Esophagus squamous epithelium (tissue), 5 donors: ENCODE results near the gene USH1G. TPM values are rescaled to one million over a fixed set of nuclear protein-coding genes. Genes with fewer than 3 reads are reported as not detected.

Source experiments
- DNase-seq: peaks from one replicate; lab custom pipeline; 2025; lab: John Stamatoyannopoulos, UW
- H3K27ac ChIP-seq, 4 donors: fragments of 200-600 bp; sonication (generic); one replicate each; pipeline ENCODE4 v1.5.1; 2016 to 2019; ENCODE audit warnings: mild to moderate bottlenecking in 1 of 4
- H3K27me3 ChIP-seq, 4 donors: fragments of 200-600 bp; sonication (generic); 1 replicate in 3 of 4; 2 replicates in 1 of 4; pipeline versions ENCODE4 v1.5.1 to v1.6.0; 2017 to 2021; ENCODE audit warnings: antibody characterized with exemption in 1 of 4
- H3K36me3 ChIP-seq, 3 donors: fragments of 200-600 bp; sonication (generic); one replicate each; pipeline ENCODE4 v1.5.1; 2016 to 2019
- H3K4me1 ChIP-seq, 3 donors: fragments of 200-600 bp; sonication (generic); one replicate each; pipeline ENCODE4 v1.5.1; 2017 to 2019
- H3K4me3 ChIP-seq, 4 donors: fragments of 200-600 bp; sonication (generic); 1 replicate in 3 of 4; 2 replicates in 1 of 4; pipeline ENCODE4 v1.5.1; 2016 to 2019; ENCODE audit warnings: mild to moderate bottlenecking in 2 of 4, moderate library complexity in 1 of 4
- H3K9me3 ChIP-seq, 3 donors: fragments of 200-600 bp; sonication (generic); one replicate each; pipeline ENCODE4 v1.5.1; 2016 to 2019
- CTCF ChIP-seq, 6 experiments: fragments of 450-650 bp in 4 of 6; fragments of 200-600 bp in 2 of 6; sonication (generic) in 2 of 6; IDR thresholded peaks; one replicate each; pipeline ENCODE4 v1.5.1; 2016 to 2019; ENCODE audit warnings: antibody characterized with exemption in 6 of 6, mild to moderate bottlenecking in 4 of 6, moderate library complexity in 4 of 6
- POLR2A ChIP-seq, 4 donors: fragments of 450-650 bp; IDR thresholded peaks; one replicate each; pipeline ENCODE4 v1.6.1; 2017; ENCODE audit warnings: antibody characterized with exemption in 4 of 4, mild to moderate bottlenecking in 4 of 4, moderate library complexity in 3 of 4
- WGBS, 2 donors: methylation state at CpG; one replicate each; pipeline ENCODE4 v1.1.5; 2018; 5-methylcytosine and 5-hydroxymethylcytosine counted together
- intact Hi-C: fragments of 100-400 bp; cut with DNase I; formaldehyde crosslinking; loops from one replicate; pipeline ENCODE4 v1.15.0; 2022
- total RNA-seq, 4 donors: library from RNA; depleted of rRNA; stranded (reverse); fragments of >200 nt; gene quantifications; one replicate each; pipeline ENCODE4 v1.1.0, GENCODE V29; 2016
- donor health status: DM: yes; HTN: yes; CAD: no.

Gene USH1G
- total RNA-seq, 4 donors from 2014 or later, result 2.9 to 12.1 (median 6.7) TPM

GRCh38 chr17:74923538-74924249 lies 639 bp upstream of the USH1G start:
- intact Hi-C loops, result loop anchor here (5.0 kb wide), 1 partner anchor 34 kb away; no protein-coding TSS in a partner anchor
- Histone ChIP-seq H3K4me1 (peaks cover 32 to 68% (median 38%) of the 10 kb centered on the region in 3 donors), H3K27me3 (peaks cover 0 to 94% (median 19%) of the 10 kb centered on the region in 4 donors), H3K9me3 (no peaks in the 10 kb centered on the region), H3K36me3 (no peaks in the 10 kb centered on the region), H3K4me3 (peak overlapping the region; percentile 43 to 68 (median 49)), H3K27ac (peak overlapping the region in 3 of 4 donors; percentile 8 to 40 (median 39))
- TF ChIP-seq CTCF (IDR thresholded peaks at IDR 0.05), result peak; percentile 63 to 92 (median 80)
- no peak for TF ChIP-seq POLR2A (IDR thresholded peaks at IDR 0.05)
- no peak for DNase-seq
- 6 to 30% methylated on average over 2 to 11 of the region's 59 CpGs for WGBS, 2 donors

- Histone ChIP-seq H3K4me1 (peaks cover 32 to 53% (median 38%) of the 10 kb centered on the region in 3 donors), H3K27ac (no peak overlapping the region), H3K36me3 (no peaks in the 10 kb centered on the region), H3K9me3 (no peaks in the 10 kb centered on the region), H3K27me3 (peaks cover 0 to 89% (median 19%) of the 10 kb centered on the region in 4 donors), H3K4me3 (peak overlapping the region in 3 of 4 donors; percentile 44 to 68 (median 54))
- 46 to 57% methylated on average over 2 to 5 of the region's 6 CpGs for WGBS, 2 donors
- DNase-seq, result no peak
- TF ChIP-seq POLR2A (IDR thresholded peaks at IDR 0.05), result no peak
- intact Hi-C loops, result loop anchor here (5.0 kb wide), 1 partner anchor 35 kb away; no protein-coding TSS in a partner anchor
These were observed 883 bp downstream of the USH1G start for GRCh38 chr17:74922172-74922571.

GRCh38 chr17:74921769-74922168 lies 1.3 kb downstream of the USH1G start:
- Histone ChIP-seq H3K9me3 (no peaks in the 10 kb centered on the region), H3K27me3 (peaks cover 0 to 89% (median 19%) of the 10 kb centered on the region in 4 donors), H3K4me1 (peaks cover 32 to 50% (median 38%) of the 10 kb centered on the region in 3 donors), H3K36me3 (no peaks in the 10 kb centered on the region), H3K27ac (peak overlapping the region in 1 of 4 donors; percentile 45), H3K4me3 (peak overlapping the region in 1 of 4 donors; percentile 38)
- TF ChIP-seq POLR2A (IDR thresholded peaks at IDR 0.05) (no peak), CTCF (IDR thresholded peaks at IDR 0.05) (no peak)
- no peak for DNase-seq
- intact Hi-C loops, result loop anchor here (5.0 kb wide), 1 partner anchor 36 kb away; no protein-coding TSS in a partner anchor
- 100% methylated on average over 1 of the region's 2 CpGs; no CpG with 5 or more reads in 1 of the 2 donors for WGBS, 2 donors

GRCh38 chr17:74921026-74921681 lies 1.9 kb downstream of the USH1G start:
- Histone ChIP-seq H3K4me1 (peaks cover 32 to 50% (median 38%) of the 10 kb centered on the region in 3 donors), H3K36me3 (no peaks in the 10 kb centered on the region), H3K4me3 (peak overlapping the region in 1 of 4 donors; percentile 38), H3K9me3 (no peaks in the 10 kb centered on the region), H3K27me3 (peaks cover 0 to 89% (median 19%) of the 10 kb centered on the region in 4 donors), H3K27ac (peak overlapping the region in 3 of 4 donors; percentile 22 to 45 (median 29))
- TF ChIP-seq POLR2A (IDR thresholded peaks at IDR 0.05), result no peak
- TF ChIP-seq CTCF (IDR thresholded peaks at IDR 0.05), result no peak
- 49 to 76% methylated on average over 6 to 14 of the region's 19 CpGs for WGBS, 2 donors
- intact Hi-C loops, result loop anchor here (5.0 kb wide), 1 partner anchor 36 kb away; no protein-coding TSS in a partner anchor
- DNase-seq, result no peak

- intact Hi-C loops, result loop anchor here (5.0 kb wide), 1 partner anchor 37 kb away; no protein-coding TSS in a partner anchor
- no peak overlapping the region for H3K4me3 ChIP-seq
These were observed 2.4 kb downstream of the USH1G start for GRCh38 chr17:74920642-74921025.

More at GRCh38 chr17:74920642-74921025, 2.4 kb downstream of the USH1G start:
- no peak for DNase-seq
- H3K9me3 ChIP-seq, result no peaks in the 10 kb centered on the region
- no peak for TF ChIP-seq CTCF (IDR thresholded peaks at IDR 0.05)
- no peak for TF ChIP-seq POLR2A (IDR thresholded peaks at IDR 0.05)
- no peaks in the 10 kb centered on the region for H3K36me3 ChIP-seq
- peaks cover 0 to 86% (median 19%) of the 10 kb centered on the region in 4 donors for H3K27me3 ChIP-seq
- peaks cover 32 to 50% (median 38%) of the 10 kb centered on the region in 3 donors for H3K4me1 ChIP-seq
- WGBS, 2 donors, result 17% methylated on average over 1 of the region's 6 CpGs; no CpG with 5 or more reads in 1 of the 2 donors
- peak overlapping the region in 3 of 4 donors; percentile 22 to 45 (median 29) for H3K27ac ChIP-seq
